ENCODE measurements around the gene SLC25A47. TPM values are rescaled to one million over a fixed set of nuclear protein-coding genes. Genes with fewer than 3 reads are reported as not detected.

The SLC25A47 gene
- total and polyA plus RNA-seq, 2 experiments from 2014 or later: not detected

- H3K36me3 ChIP-seq (ENCODE audit: low read depth): peaks cover 43% of the 10 kb centered on the region
- no peak for DNase-seq
- H3K79me2 ChIP-seq (ENCODE audit: insufficient read depth): no peaks in the 10 kb centered on the region
- in situ Hi-C loops (cut with MboI): no loop called here
- H3K4me2 ChIP-seq (ENCODE audit: unreplicated experiment): no peak overlapping the region
- H4K20me1 ChIP-seq (ENCODE audit: insufficient read depth): no peaks in the 10 kb centered on the region
- H3K27ac ChIP-seq: no peak overlapping the region
- TF ChIP-seq EZH2 (IDR thresholded peaks at IDR 0.05; ENCODE audit: insufficient read depth, poor library complexity, severe bottlenecking) (no peak), EZH2phosphoT487 (IDR thresholded peaks at IDR 0.05; ENCODE audit: insufficient read depth, low read depth) (no peak)
- H3K9me2 ChIP-seq (ENCODE audit: insufficient read depth): no peaks in the 10 kb centered on the region
- no peaks in the 10 kb centered on the region for H3K27me3 ChIP-seq (replicated peaks; ENCODE audit: insufficient read depth)
- peaks cover 5% of the 10 kb centered on the region; the same call in 1 of the 2 replicates for H3K4me1 ChIP-seq (ENCODE audit: insufficient read depth)
- no peaks in the 10 kb centered on the region for H3K9me3 ChIP-seq (ENCODE audit: low read depth)
- H3K4me3 ChIP-seq: no peak overlapping the region
- WGBS, 2 experiments (ENCODE audit: low coverage in 1 of 2, low lambda C conversion rate in 2 of 2, missing lambda C conversion rate in 2 of 2): 97 to 100% methylated on average over 17 of the region's 17 CpGs
- H3F3A ChIP-seq (ENCODE audit: insufficient read depth): peaks cover 9% of the 10 kb centered on the region; the same call in 1 of the 2 replicates
- H3K9ac ChIP-seq: no peak overlapping the region
- H2AFZ ChIP-seq: no peak overlapping the region
Measured at GRCh38 chr14:100345711-100346110, 22.6 kb downstream of the SLC25A47 start.

GRCh38 chr14:100346306-100347091 lies 23.4 kb downstream of the SLC25A47 start:
- in situ Hi-C loops (cut with MboI): no loop called here
- H3K36me3 ChIP-seq (ENCODE audit: low read depth): peaks cover 39% of the 10 kb centered on the region
- no peaks in the 10 kb centered on the region for H3K27me3 ChIP-seq (replicated peaks; ENCODE audit: insufficient read depth)
- TF ChIP-seq EZH2 (IDR thresholded peaks at IDR 0.05; ENCODE audit: insufficient read depth, poor library complexity, severe bottlenecking) (no peak), EZH2phosphoT487 (IDR thresholded peaks at IDR 0.05; ENCODE audit: insufficient read depth, low read depth) (no peak)
- 84 to 86% methylated on average over 12 of the region's 12 CpGs for WGBS, 2 experiments (ENCODE audit: low coverage in 1 of 2, low lambda C conversion rate in 2 of 2, missing lambda C conversion rate in 2 of 2)
- no peak overlapping the region for H3K4me3 ChIP-seq
- H3K9me2 ChIP-seq (ENCODE audit: insufficient read depth): no peaks in the 10 kb centered on the region
- no peak for DNase-seq
- H3K4me1 ChIP-seq (ENCODE audit: insufficient read depth): peaks cover 4% of the 10 kb centered on the region; the same call in 1 of the 2 replicates
- H2AFZ ChIP-seq: no peak overlapping the region
- no peak overlapping the region for H3K9ac ChIP-seq
- H3K4me2 ChIP-seq (ENCODE audit: unreplicated experiment): no peak overlapping the region
- H4K20me1 ChIP-seq (ENCODE audit: insufficient read depth): no peaks in the 10 kb centered on the region
- no peak overlapping the region for H3K27ac ChIP-seq
- H3K79me2 ChIP-seq (ENCODE audit: insufficient read depth): no peaks in the 10 kb centered on the region
- H3K9me3 ChIP-seq (ENCODE audit: low read depth): no peaks in the 10 kb centered on the region
- H3F3A ChIP-seq (ENCODE audit: insufficient read depth): peaks cover 7% of the 10 kb centered on the region; the same call in 1 of the 2 replicates

GRCh38 chr14:100348253-100348729 lies 25.2 kb downstream of the SLC25A47 start:
- H3F3A ChIP-seq (ENCODE audit: insufficient read depth): no peaks in the 10 kb centered on the region
- no peak for DNase-seq
- H3K4me2 ChIP-seq (ENCODE audit: unreplicated experiment): no peak overlapping the region
- H3K36me3 ChIP-seq (ENCODE audit: low read depth): peaks cover 36% of the 10 kb centered on the region
- H3K9me3 ChIP-seq (ENCODE audit: low read depth): no peaks in the 10 kb centered on the region
- H2AFZ ChIP-seq: no peak overlapping the region
- TF ChIP-seq EZH2 (IDR thresholded peaks at IDR 0.05; ENCODE audit: insufficient read depth, poor library complexity, severe bottlenecking) (no peak), EZH2phosphoT487 (IDR thresholded peaks at IDR 0.05; ENCODE audit: insufficient read depth, low read depth) (no peak)
- H3K4me1 ChIP-seq (ENCODE audit: insufficient read depth): no peaks in the 10 kb centered on the region
- H3K79me2 ChIP-seq (ENCODE audit: insufficient read depth): no peaks in the 10 kb centered on the region
- no peaks in the 10 kb centered on the region for H3K9me2 ChIP-seq (ENCODE audit: insufficient read depth)
- no peak overlapping the region for H3K27ac ChIP-seq
- H3K9ac ChIP-seq: no peak overlapping the region
- no peaks in the 10 kb centered on the region for H4K20me1 ChIP-seq (ENCODE audit: insufficient read depth)
- in situ Hi-C loops (cut with MboI): no loop called here
- 90 to 96% methylated on average over 12 of the region's 12 CpGs for WGBS, 2 experiments (ENCODE audit: low coverage in 1 of 2, low lambda C conversion rate in 2 of 2, missing lambda C conversion rate in 2 of 2)
- no peak overlapping the region for H3K4me3 ChIP-seq
- H3K27me3 ChIP-seq (replicated peaks; ENCODE audit: insufficient read depth): no peaks in the 10 kb centered on the region

GRCh38 chr14:100348784-100349685 lies 25.9 kb downstream of the SLC25A47 start:
- in situ Hi-C loops (cut with MboI): no loop called here
- no peaks in the 10 kb centered on the region for H3K9me3 ChIP-seq (ENCODE audit: low read depth)
- no peak overlapping the region for H3K4me3 ChIP-seq
- H2AFZ ChIP-seq: no peak overlapping the region
- no peaks in the 10 kb centered on the region for H4K20me1 ChIP-seq (ENCODE audit: insufficient read depth)
- H3K79me2 ChIP-seq (ENCODE audit: insufficient read depth): no peaks in the 10 kb centered on the region
- peaks cover 43% of the 10 kb centered on the region for H3K36me3 ChIP-seq (ENCODE audit: low read depth)
- no peaks in the 10 kb centered on the region for H3K9me2 ChIP-seq (ENCODE audit: insufficient read depth)
- DNase-seq: no peak
- no peaks in the 10 kb centered on the region for H3K27me3 ChIP-seq (replicated peaks; ENCODE audit: insufficient read depth)
- TF ChIP-seq EZH2phosphoT487 (IDR thresholded peaks at IDR 0.05; ENCODE audit: insufficient read depth, low read depth): no peak
- no peak for TF ChIP-seq EZH2 (IDR thresholded peaks at IDR 0.05; ENCODE audit: insufficient read depth, poor library complexity, severe bottlenecking)
- no peaks in the 10 kb centered on the region for H3F3A ChIP-seq (ENCODE audit: insufficient read depth)
- no peak overlapping the region for H3K4me2 ChIP-seq (ENCODE audit: unreplicated experiment)
- WGBS, 2 experiments (ENCODE audit: low coverage in 1 of 2, low lambda C conversion rate in 2 of 2, missing lambda C conversion rate in 2 of 2): 83 to 86% methylated on average over 14 of the region's 14 CpGs
- no peaks in the 10 kb centered on the region for H3K4me1 ChIP-seq (ENCODE audit: insufficient read depth)
- H3K9ac ChIP-seq: no peak overlapping the region
- no peak overlapping the region for H3K27ac ChIP-seq
